ENCODE results near the gene UBE2L3.

UBE2L3 gene

DNA sequence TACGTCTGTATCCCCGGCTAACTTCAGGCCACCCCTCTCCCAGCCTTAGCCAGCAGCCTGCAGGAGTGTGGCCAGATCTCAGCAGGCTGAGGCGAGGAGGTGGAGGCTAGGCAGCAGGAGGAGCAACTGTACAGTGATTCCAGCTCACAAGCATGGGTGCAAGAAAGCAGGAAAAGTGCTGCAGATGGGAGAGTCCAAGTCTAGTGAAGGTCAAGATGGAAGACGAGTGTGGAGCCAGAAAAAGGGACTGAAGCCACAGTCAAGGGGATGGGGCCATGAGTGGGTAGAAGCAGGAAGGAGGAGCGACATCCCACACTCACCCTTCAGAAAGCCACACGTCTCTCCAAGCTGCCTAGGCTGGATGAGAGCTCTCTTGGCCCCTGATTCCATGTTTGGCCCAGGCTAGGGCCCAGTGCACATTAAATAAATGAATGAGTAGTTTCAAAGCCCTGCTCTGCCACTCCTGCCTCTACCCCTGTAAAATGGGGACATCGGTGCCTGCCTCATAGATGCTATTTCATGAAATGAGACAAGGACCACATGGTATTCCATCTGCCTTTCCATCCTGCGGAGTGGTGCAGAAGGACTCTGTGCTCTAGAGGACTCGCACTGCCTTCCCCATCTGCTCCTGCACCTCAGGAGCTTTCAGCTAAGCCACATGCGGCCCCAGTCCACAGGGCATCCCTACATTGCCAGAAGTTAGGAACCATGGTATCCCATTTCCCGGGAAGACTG lies 59.4 kb downstream of the UBE2L3 start:
- Histone ChIP-seq H3K9me2 (ENCODE audit: low read depth, low read length) (no peaks in the 10 kb centered on the region), H4K20me1 (ENCODE audit: insufficient read depth, low read length) (no peaks in the 10 kb centered on the region), H3K4me1 (ENCODE audit: insufficient read depth, low read length, severe bottlenecking) (peaks cover 55% of the 10 kb centered on the region), H3K27ac (ENCODE audit: low read depth, low read length, poor library complexity, severe bottlenecking) (peak overlapping the region; percentile 59), H3K27me3 (ENCODE audit: insufficient read depth, low read length) (no peaks in the 10 kb centered on the region), H3K9ac (ENCODE audit: low read length) (peak overlapping the region; percentile 4; the same call in 1 of the 2 replicates), H3K9me3 (ENCODE audit: low read length) (no peaks in the 10 kb centered on the region), H2AFZ (ENCODE audit: low read length) (no peak overlapping the region), H3F3A (ENCODE audit: insufficient read depth, low read length) (peaks cover 6% of the 10 kb centered on the region; the same call in 1 of the 2 replicates), H3K79me2 (ENCODE audit: insufficient read depth, low read length) (peaks cover 4% of the 10 kb centered on the region; the same call in 1 of the 2 replicates), H3K4me3 (ENCODE audit: low read depth, low read length, poor library complexity, severe bottlenecking) (no peak overlapping the region), H3K36me3 (ENCODE audit: insufficient read depth, low read length) (peaks cover 42% of the 10 kb centered on the region), H3K4me2 (ENCODE audit: low read length) (peak overlapping the region; percentile 23; the same call in 1 of the 2 replicates)
- TF ChIP-seq, protein P1, sequence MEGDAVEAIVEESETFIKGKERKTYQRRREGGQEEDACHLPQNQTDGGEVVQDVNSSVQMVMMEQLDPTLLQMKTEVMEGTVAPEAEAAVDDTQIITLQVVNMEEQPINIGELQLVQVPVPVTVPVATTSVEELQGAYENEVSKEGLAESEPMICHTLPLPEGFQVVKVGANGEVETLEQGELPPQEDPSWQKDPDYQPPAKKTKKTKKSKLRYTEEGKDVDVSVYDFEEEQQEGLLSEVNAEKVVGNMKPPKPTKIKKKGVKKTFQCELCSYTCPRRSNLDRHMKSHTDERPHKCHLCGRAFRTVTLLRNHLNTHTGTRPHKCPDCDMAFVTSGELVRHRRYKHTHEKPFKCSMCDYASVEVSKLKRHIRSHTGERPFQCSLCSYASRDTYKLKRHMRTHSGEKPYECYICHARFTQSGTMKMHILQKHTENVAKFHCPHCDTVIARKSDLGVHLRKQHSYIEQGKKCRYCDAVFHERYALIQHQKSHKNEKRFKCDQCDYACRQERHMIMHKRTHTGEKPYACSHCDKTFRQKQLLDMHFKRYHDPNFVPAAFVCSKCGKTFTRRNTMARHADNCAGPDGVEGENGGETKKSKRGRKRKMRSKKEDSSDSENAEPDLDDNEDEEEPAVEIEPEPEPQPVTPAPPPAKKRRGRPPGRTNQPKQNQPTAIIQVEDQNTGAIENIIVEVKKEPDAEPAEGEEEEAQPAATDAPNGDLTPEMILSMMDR (IDR thresholded peaks at IDR 0.05; ENCODE audit: low read length) = no peak
- no peak for TF ChIP-seq EZH2 (IDR thresholded peaks at IDR 0.05; ENCODE audit: borderline replicate concordance, low read length)

DNA sequence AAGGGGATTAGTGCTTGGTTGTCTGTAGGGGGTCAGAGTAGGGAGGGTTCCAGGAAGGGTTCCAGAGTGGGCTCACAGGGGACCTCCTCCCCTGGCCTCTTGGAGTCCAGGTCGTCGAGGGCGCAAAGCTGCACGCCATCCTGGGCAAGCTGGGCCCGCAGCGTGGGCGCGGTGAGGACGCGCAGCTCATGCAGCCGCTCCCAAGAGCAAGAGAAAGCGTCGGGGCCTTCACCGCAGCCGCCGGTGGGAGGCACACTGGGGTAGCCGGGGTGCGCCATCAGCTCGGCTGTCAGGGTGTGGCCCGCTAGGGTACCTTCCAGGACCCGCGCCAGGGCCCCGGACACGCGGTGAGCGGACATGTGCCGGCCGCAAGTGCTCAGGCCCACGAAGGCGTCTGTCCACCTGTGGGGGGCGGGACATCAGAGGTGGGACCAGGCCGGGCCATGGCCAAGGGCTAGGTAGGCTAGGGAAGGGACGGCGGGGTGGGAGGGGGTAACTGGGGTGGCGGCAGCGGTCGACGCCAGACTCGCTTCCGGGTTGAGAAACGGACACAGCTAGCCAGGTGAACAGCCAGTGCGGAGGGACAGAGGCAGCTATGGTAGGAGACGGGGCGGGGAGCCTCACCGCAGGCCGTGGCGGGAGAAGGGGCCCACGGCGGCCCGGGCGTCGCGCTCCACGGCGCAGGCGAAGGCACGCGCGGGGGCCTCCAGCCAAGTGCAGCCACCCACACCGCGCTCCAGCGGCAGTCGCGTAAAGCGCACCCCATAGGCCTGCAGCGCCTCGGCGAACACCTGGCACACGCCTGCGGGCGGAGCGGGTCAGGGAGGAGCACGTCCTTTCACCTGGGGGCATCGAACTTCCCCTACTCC lies 61.1 kb downstream of the UBE2L3 start:
- no peak overlapping the region for H2AFZ ChIP-seq (ENCODE audit: low read length)
- H4K20me1 ChIP-seq (ENCODE audit: insufficient read depth, low read length) = no peaks in the 10 kb centered on the region
- H3K4me1 ChIP-seq (ENCODE audit: insufficient read depth, low read length, severe bottlenecking) = peaks cover 55% of the 10 kb centered on the region
- H3K9me3 ChIP-seq (ENCODE audit: low read length) = no peaks in the 10 kb centered on the region
- no peaks in the 10 kb centered on the region for H3K9me2 ChIP-seq (ENCODE audit: low read depth, low read length)
- H3K4me3 ChIP-seq (ENCODE audit: low read depth, low read length, poor library complexity, severe bottlenecking) = peak overlapping the region; percentile 97
- peaks cover 25% of the 10 kb centered on the region for H3K36me3 ChIP-seq (ENCODE audit: insufficient read depth, low read length)
- H3K27me3 ChIP-seq (ENCODE audit: insufficient read depth, low read length) = no peaks in the 10 kb centered on the region
- peak overlapping the region; percentile 84 for H3K27ac ChIP-seq (ENCODE audit: low read depth, low read length, poor library complexity, severe bottlenecking)
- TF ChIP-seq, protein P1 (IDR thresholded peaks at IDR 0.05; ENCODE audit: low read length) = no peak
- no peak for TF ChIP-seq EZH2 (IDR thresholded peaks at IDR 0.05; ENCODE audit: borderline replicate concordance, low read length)
- H3F3A ChIP-seq (ENCODE audit: insufficient read depth, low read length) = peaks cover 6% of the 10 kb centered on the region; the same call in 1 of the 2 replicates
- peaks cover 4% of the 10 kb centered on the region; the same call in 1 of the 2 replicates for H3K79me2 ChIP-seq (ENCODE audit: insufficient read depth, low read length)
- H3K9ac ChIP-seq (ENCODE audit: low read length) = peak overlapping the region; percentile 99
- H3K4me2 ChIP-seq (ENCODE audit: low read length) = peak overlapping the region; percentile 80

DNA sequence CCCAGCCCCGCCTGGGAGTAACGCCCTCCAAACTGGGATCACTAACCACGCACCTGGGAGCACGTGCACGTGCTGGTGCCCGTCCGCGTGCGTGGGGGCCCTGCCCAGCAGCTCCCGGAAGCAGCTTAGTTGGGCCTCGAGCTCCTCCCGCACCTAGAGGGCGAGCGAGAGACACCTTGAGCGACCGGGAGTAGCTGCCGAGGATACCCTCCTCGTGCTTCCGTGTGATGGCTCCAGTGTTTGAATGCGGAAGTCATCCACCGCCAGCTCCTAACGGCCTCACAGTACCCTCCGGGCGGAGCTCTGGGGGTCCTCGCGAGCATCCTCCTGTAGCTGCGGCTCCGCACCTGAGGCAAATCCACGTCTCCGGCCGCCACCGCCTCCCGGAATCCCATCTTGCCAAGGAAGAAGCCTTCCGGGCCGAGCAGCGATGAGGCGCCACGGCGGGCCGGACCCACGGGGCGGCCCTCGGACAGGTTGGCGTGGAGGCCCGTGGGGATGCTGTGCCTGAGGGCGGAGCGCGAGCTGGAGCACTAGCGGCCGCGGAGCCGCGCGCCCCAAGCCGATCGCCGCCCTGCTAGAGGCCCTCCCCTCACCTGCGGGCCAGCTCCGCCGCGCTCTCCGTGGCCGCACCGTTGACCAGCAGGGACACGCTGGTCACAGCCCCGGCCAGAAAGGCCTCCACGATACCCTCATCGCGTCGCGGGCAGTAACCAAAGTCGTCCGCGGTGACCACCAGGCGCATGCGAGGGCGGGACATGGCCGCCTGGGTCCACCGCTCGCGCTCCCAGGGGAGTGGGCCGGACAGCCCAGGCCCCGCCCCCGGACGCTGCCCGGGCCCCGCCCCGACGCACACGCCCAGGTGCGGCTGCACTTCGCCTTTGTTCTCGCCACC lies 62.0 kb downstream of the UBE2L3 start, which contains the start of gene YDJC:
Gene YDJC (minus strand): TSS at position 768 of the 895 bp plus-strand sequence. CDS start 8 bp downstream, at position 760.
- peak within 1 kb of the TSS; percentile 99 for H3K9ac ChIP-seq (ENCODE audit: low read length)
- no peaks in the 10 kb centered on the region for H3K9me3 ChIP-seq (ENCODE audit: low read length)
- peaks cover 50% of the 10 kb centered on the region for H3K4me1 ChIP-seq (ENCODE audit: insufficient read depth, low read length, severe bottlenecking)
- TF ChIP-seq, protein P1 (IDR thresholded peaks at IDR 0.05; ENCODE audit: low read length) = peak; percentile 81
- TF ChIP-seq EZH2 (IDR thresholded peaks at IDR 0.05; ENCODE audit: borderline replicate concordance, low read length) = no peak
- H2AFZ ChIP-seq (ENCODE audit: low read length) = no peak within 1 kb of the TSS
- H3K9me2 ChIP-seq (ENCODE audit: low read depth, low read length) = no peaks in the 10 kb centered on the region
- no peaks in the 10 kb centered on the region for H3K27me3 ChIP-seq (ENCODE audit: insufficient read depth, low read length)
- peak within 1 kb of the TSS; percentile 84 for H3K27ac ChIP-seq (ENCODE audit: low read depth, low read length, poor library complexity, severe bottlenecking)
- peak within 1 kb of the TSS; percentile 80 for H3K4me2 ChIP-seq (ENCODE audit: low read length)
- peak within 1 kb of the TSS; percentile 97 for H3K4me3 ChIP-seq (ENCODE audit: low read depth, low read length, poor library complexity, severe bottlenecking)
- H3F3A ChIP-seq (ENCODE audit: insufficient read depth, low read length) = peaks cover 3% of the 10 kb centered on the region; the same call in 1 of the 2 replicates
- peaks cover 21% of the 10 kb centered on the region for H3K36me3 ChIP-seq (ENCODE audit: insufficient read depth, low read length)
- peaks cover 4% of the 10 kb centered on the region; the same call in 1 of the 2 replicates for H3K79me2 ChIP-seq (ENCODE audit: insufficient read depth, low read length)
- no peaks in the 10 kb centered on the region for H4K20me1 ChIP-seq (ENCODE audit: insufficient read depth, low read length)

All from OCI-LY1 (cell line).